NCI-H82 treated with DMSO at 0.1 percent for 48 hours (cell line): ENCODE measurements around the gene DDIT3.
"Not testable (repeated sequence)": the region's sequence is repeated elsewhere in the genome, so short reads cannot be mapped to it uniquely, and the experiment has no call there.

ENCODE experiments used
- DNase-seq: peaks from one replicate; lab custom pipeline; 2025; ENCODE audit not compliant: unreplicated experiment; lab: John Stamatoyannopoulos, UW

Gene DDIT3

DNA sequence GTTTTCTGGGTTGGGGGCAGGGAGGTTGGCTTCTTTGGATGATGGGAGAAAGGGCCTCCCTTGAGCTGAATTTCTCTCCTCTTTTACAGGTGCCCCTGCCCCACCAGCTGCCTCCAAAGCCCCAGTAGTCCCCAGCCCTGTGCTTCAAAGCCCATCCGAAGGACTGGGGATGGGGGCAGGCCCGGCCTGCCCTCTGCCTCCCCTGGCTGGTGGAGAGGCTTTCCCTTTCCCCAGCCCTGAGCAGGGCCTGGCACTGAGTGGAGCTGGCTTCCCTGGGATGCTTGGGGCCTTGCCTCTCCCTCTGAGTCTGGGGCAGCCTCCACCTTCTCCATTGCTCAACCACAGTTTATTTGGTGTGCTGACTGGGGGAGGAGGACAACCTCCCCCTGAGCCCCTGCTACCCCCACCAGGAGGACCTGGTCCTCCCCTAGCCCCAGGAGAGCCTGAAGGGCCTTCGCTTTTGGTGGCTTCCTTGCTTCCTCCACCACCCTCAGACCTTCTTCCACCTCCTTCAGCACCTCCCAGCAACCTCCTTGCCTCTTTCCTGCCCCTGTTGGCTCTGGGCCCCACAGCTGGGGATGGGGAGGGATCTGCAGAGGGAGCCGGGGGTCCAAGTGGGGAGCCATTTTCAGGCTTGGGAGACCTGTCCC lies 6.3 kb upstream of the DDIT3 start:
- DNase-seq = no peak

DNA sequence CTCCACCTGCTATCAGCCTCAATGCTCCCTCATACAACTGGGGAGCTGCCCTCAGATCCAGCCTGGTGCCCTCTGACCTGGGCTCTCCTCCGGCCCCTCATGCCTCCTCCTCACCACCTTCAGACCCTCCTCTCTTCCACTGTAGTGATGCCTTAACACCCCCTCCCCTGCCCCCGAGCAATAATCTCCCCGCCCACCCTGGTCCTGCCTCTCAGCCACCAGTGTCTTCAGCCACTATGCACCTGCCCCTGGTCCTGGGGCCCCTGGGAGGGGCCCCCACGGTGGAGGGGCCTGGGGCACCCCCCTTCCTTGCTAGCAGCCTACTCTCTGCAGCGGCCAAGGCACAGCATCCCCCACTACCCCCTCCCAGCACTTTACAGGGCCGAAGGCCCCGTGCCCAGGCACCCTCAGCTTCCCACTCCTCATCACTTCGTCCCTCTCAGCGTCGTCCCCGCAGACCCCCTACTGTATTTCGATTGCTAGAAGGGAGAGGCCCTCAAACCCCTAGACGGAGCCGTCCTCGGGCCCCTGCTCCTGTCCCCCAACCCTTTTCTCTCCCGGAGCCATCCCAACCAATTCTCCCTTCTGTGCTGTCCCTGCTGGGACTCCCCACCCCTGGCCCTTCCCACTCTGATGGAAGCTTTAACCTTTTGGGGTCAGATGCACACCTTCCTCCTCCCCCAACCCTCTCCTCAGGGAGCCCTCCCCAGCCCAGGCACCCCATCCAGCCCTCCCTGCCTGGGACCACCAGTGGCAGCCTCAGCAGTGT lies 5.5 kb upstream of the DDIT3 start:
- no peak for DNase-seq

DNA sequence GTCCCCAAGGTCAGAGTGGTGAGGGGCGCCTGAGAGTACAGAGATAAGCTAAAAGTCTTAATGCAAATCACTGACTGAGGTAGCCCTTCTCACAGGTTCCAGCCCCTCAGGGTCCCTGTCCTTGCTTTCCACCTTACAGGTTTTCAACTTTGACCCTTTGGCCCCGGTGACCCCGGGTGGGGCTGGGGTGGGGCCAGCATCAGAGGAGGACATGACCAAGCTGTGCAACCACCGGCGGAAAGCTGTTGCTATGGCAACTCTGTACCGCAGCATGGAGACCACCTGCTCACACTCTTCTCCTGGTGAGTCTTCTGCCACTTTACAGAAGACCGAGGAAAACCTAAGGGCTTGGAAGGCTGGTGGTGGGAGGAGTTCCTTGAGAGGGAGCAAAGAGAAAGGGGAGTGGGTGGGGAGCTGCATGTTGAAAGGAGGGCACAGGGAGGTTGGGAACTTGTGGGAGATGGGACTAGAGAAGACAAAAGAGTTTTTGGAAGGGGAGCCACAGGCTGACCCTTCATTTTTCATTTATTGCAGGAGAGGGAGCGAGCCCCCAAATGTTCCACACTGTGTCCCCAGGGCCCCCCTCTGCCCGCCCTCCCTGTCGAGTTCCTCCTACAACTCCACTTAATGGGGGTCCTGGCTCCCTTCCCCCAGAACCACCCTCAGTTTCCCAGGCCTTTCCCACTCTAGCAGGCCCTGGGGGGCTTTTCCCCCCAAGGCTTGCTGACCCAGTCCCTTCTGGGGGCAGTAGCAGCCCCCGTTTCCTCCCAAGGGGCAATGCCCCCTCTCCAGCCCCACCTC lies 4.7 kb upstream of the DDIT3 start:
- no peak for DNase-seq

DNA sequence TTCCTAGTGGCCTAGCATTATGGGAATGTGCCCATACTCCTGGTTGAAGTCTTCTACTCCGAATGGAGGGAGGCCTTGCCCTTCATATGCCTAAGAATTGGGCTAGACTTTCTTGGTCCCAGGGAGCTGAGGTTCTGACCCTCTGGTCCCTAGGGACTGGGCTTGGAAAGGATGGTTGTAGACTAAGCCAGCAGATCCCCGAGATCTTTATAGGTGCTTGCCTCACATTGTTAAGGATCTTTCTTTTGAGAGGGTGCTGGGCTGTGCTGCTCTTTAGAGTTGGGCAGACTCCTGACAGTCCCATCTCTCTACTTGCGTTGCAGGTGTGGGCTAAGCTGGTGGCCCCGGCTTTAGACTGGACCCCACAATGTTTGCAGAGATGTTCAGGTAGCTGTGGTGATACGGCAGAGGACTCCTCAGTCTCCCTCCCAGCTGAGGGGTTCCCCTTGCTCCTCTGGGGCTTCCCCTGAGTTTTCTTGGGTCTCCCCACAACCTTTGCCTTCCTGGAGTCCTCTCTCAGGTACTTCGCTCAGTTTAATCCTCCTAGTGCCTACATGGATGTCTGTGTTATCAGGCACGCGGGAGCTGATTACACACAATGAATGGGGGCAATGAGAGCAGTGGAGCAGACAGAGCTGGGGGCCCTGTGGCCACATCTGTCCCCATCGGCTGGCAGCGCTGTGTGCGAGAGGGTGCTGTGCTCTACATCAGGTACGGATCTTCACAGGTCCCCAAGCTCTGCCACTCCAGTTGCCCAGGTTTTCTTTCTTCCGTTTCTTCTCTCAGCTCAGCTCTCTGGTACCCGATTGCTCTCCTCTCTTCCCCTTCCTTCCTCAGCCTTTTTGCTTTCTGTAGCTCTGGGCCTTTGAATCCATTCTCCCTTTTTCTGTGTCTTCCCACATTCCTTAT lies 3.6 kb upstream of the DDIT3 start:
- DNase-seq = no peak

DNA sequence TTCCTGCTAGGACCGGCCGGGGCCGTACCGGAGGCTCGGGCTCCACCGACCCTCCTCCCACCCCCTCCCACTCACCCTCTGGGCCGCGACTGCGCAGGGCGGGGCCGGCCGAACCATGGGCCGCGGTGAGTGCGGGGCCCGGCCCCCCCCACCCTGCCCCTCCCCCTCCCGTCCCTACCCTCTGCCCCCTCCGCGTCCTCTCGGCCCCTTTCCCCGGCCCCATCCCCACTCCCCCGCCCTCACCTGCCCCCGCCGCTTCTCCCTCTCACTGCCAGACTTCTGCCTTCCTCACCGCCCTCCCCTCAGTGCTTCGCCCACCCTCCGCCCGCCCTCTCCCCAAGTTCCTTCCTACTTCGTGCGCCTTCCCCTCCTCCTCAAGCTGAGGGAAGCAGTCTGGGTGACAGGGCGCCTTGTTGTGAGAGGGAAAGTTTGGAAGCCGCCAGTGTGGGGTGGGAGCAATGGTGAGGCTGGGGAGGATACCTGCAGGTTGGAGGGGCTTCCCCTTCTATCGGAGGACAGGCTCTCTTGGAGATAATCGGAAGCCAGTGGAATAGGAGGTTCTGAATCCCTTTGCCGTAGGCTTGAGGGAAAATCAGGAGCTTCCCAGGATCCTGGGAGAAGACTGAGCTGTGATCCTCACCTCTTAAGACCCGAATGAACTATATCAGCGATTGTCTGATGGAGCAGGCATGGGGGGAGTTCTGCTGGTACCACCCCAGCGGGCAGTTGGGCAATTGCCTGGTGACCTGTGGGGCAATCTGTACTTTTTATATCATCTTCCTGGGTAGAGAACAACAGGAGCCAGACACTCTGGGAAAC lies 2.8 kb upstream of the DDIT3 start:
- peak; percentile 38 for DNase-seq

DNA sequence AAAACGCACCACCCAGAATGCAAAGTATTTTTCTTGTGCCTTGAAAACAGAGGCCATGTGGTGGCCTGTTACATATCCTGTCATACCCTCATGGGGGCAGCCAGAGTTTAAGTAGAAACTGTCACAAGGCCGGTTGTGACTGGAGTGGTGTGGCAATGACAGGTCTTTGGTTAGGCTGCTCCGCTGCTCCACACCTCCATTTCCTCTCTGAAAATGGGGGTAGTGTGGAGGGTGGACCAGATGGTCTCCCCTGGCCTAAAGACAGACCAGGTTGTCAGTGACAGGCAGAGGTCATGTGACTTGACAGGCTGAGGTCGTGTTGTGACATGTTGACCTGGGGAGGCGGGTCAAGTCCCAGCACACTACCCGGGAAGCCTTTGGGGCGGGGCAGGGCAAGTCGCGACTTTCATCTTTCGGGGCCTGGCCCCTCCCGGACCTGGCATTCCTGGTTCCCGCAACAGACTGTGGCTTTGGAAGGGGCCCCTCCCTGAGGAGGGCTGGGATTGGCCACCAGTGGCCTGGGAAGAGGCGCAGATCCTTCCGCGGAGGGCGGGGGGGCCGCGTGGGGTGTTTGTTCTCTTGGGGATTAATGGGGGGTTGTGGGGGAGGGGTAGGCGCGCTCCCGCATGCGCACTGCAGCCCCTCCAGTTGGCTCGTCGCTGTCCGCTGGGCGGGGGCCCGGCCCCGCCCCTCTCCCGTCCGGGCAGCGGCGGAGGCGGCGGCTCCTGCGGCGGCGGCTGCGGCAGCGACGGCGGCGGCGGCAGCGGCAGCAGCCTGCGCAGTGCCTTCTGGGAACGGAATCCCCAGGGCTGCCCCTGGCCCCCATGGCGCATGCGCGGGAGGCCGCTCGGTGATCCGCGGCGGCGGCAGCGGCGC lies 1.9 kb upstream of the DDIT3 start, which contains the start of gene MBD6:
Gene MBD6, plus strand, starts transcription at position 814 of the 876 bp plus-strand sequence. CDS start 1,480 bp downstream, outside the sequence.
- DNase-seq = peak; percentile 91

DNA sequence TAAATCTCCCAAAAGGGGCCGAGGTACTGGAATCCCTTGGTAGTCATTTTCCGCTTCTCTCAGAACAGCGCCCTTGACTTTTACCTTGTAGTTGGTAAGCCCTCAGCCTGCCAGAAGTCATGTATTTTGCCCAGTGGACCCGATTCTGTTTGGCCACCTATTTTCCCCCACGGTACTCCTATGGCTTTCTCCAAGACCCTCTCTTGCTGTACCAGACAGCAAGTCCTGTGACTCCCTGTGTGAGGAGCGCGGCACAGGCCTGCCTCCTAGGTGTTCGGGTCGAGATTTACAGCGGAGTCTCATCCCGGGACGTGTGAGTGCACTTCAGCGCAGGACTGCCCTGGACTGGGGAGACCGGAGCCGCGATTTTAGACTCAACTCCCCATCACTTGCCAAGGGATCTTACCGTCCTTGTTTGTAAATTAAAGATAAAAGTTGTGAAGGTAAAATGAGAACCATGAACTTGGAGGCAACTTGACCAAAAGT lies 1.3 kb upstream of the DDIT3 start:
- DNase-seq = peak; percentile 14

DNA sequence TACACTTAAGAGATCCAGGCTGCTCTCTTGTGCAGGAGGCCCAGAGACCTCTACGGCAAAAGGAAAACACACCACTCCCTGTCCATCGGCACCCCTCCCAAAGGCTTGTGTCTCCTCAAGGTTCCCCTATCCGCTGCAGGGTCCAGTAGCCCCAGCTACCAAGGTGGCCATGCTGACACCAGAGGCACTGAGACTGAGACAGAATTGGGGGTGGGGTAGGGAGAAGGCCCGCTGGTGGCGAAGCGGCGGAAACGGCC lies 590 bp downstream of the DDIT3 start:
- DNase-seq = no peak

DNA sequence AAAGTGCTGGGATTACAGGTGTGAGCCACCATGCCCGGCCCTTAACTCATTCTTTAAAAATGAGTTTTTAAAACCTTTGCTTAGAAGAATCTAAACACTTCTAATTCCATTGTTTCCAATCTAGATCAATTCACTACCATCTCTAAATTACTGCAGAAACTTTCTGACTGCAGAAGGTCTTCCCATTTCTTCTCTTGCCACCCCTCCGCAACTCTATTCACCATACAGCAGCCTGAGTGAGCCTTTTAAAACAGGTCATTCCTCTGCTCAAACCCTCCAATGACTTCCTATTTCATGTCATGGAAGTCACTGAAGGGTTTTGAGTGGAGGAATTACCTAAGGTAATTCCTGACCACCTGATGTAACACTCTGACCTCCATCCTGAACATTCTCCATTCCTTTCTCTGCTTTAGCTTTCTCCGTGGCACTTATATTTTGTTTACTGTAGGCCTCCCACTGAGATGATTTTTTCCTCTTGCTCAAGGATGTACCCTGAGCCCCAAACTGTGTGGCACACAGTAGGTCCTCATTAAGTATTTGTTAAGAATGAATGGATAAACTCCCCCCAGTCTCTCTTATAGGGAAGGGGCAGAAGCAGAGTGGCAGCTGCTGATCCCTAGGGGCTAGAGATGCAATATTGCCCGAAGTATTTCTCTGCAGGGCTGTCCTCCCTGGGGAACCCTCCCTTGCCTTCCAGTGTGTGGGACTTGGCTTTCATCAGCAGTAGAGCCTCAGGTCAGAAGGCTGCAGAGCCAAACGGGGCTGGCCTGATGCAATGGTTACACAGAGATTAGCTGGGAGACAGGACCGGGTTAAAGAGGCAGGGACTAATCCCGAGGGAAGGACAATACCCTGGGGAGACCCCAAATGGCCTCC lies 1.2 kb downstream of the DDIT3 start:
- DNase-seq = peak; percentile 48

DNA sequence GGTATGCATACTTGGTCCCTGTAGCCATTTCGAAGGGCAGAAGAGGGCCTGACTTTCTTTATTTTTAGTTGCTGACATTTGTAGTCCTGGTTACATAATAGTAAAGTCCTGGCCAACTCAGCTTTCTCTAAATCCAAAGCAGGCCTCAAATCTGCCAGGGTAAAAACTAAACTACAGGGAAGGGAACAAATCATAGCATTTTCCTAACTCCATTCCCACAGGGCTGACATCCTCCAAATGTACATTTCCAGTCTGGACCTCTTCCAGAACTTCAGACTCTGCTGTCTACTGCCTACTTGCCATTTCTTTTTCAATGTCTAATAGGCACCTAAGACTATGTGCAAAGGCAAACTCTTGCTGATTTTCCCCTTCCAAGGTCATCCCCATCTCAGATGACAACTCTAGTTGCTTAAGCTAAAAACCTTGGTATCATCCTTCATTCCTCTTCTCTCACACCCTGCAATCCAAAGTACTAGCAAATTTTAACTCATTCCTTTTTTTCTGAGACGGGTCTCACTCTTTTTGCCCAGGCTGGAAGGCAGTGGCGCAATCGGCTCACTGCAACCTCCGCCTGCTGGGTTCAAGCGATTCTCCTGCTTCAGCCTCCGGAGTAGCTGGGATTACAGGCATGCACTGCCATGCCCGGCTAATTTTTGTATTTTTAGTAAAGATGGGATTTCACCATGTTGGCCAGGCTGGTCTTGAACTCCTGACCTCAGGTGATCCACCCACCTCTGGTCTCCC lies 2.0 kb downstream of the DDIT3 start:
- no peak for DNase-seq

DNA sequence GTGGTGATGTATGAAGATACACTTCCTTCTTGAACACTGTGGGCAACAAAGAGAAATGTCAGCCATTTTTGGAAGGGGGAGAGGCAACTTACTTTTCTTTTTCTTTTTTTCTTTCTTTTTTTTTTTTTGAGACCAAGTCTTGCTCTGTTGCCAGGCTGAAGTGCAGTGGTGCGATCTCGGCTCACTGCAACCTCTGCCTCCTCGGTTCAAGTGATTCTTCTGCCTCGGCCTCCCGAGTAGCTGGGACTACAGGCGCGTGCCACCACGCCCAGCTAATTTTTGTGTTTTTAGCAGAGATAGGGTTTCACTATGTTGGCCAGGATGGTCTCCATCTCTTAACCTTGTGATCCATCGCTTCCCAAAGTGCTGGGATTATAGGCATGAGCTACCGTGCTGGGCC lies 2.6 kb downstream of the DDIT3 start:
- not testable (repeated sequence) for DNase-seq

DNA sequence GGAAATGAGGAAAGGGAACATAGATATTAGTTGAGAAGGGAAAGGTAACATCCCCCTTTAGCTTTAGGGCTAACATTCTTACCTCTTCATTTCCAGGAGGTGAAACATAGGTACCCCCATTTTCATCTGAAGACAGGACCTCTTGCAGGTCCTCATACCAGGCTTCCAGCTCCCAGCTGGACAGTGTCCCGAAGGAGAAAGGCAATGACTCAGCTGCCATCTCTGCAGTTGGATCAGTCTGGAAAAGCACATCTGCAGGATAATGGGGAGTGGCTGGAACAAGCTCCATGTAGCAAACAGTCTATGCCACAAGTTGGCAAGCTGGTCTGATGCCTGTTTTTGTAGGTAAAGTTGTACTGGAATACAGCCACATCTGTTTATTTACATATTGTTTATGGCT lies 3.1 kb downstream of the DDIT3 start:
- DNase-seq = no peak

DNA sequence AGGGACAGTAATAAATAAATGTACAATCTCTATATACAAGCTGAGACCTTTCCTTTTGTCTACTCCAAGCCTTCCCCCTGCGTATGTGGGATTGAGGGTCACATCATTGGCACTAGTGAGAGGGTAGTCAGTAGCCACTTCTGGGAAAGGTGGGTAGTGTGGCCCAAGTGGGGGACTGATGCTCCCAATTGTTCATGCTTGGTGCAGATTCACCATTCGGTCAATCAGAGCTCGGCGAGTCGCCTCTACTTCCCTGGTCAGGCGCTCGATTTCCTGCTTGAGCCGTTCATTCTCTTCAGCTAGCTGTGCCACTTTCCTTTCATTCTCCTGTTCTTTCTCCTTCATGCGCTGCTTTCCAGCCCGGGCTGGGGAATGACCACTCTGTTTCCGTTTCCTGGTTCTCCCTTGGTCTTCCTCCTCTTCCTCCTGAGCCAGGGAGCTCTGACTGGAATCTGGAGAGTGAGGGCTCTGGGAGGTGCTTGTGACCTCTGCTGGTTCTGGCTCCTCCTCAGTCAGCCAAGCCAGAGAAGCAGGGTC lies 3.6 kb downstream of the DDIT3 start:
- DNase-seq = no peak

DNA sequence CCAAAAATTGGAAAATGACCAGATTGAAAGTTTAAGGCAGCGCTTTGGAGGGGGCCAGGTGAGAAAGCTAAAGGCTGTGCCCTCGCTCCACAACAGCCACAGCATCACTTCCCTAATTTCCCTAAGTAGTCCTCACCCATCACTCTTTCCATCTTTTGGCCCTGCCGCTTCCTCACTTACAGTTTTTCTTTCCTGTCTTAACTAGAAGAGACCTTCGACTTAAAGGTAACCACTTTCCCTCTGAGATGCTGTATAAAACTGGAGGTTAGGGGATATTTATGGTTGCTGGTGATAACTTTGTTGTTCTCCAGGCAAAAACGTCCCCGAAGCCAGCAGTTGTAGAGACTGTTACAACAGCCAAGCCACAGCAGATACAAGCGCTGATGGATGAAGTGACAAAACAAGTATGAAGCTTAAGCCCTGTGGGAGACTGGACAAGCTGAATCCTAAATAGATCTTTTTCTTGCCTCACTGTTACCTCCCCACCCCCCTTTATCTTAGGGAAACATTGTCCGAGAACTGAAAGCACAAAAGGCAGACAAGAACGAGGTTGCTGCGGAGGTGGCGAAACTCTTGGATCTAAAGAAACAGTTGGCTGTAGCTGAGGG lies 4.3 kb downstream of the DDIT3 start:
- no peak for DNase-seq

DNA sequence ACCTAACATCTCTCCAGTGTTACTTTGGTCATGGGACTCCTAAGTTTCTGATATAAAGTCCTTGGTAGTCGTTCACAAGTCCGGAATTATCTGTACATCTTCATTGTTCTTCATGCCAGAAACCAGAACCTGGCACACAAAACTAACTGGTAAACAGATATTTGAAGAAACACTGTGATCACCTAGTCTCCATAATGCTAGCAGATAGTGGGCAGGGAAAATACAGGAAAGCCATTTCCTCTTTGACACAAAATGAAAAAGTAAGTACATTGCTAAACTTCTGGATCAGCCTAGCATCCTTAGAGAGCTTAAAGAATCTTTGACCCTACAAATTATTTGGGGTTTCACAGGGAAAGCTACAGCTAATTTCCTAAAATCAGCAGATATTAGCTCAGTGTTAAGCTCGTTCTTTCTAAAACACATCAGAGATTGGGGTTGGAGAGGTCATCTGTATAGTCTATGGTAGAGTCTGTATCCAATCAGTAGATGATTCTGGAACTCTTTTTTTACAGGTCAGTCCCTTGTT lies 4.8 kb downstream of the DDIT3 start:
- DNase-seq = no peak

DNA sequence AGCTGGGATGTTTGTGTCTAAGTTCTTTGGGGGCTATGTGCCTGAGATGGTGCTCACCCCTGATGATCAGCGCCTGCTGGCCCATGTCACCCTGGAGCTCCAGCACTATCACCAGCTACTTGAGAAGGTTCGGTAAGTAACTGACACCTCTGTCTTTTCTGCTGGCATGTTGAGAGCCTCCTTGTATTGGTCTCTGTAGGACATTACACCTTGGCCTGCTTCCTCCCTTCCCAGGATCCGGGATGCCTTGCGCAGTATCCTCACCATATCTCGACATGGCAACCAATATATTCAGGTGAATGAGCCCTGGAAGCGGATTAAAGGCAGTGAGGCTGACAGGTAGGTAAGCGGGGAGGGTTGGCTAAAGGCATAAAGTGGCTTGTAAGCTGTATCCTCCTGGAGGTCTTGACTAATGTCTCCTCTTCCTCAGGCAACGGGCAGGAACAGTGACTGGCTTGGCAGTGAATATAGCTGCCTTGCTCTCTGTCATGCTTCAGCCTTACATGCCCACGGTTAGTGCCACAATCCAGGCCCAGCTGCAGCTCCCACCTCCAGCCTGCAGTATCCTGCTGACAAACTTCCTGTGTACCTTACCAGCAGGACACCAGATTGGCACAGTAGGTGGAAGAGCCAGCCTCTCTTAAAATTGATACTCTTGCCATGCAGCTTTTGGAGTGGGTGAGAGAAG lies 5.5 kb downstream of the DDIT3 start:
- DNase-seq = no peak
